Measurements from ENCODE around the gene EBF3.

The EBF3 gene

DNA sequence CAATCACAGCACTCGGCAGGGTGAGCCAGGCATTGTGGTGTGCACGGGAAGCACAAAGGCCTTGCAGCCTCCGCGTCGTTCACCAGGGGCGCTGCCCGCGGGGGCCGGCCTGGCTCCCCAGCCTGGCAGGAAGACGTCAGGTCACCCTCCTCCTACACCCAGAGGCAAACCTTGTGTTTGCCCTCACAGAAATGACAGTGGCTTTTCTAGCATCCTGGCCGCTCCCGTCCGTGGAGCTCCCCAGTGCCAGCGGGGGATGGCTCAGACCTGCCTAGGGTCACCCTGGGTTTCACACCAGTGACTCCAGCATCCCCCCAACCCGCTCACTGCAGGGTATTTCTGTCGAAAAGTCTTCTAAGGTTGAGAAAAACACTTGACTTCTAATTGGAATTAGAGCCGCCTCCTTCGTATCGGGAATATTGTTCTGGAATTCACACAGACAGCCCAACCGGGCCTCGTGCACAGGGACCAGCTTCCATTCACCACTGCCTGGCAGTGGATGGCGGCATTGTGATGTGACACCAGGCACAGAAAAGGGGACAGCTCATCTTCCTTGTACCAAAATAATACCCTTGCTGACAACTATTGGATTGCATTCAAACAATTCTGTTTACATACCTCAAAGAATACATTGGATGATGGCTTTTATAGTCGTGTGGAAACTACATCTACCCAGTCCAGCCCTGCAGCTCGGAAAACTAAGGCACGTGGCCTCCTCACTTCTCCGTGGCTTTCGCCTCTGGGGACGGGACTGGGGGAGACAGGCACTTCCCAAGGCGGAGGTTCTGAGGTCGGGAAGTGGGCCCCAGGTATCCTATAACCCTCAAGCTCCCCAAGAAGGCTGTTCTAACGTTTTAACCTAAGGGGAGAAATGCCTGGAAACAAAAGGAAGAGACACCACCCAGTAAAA, 109.0 kb downstream of the EBF3 start:
- no peaks in the 10 kb centered on the region for H3K27me3 ChIP-seq (ENCODE audit: insufficient read depth, insufficient read length)
- TF ChIP-seq ZNF274 (IDR thresholded peaks at IDR 0.05; ENCODE audit: low read depth, low read length) (no peak), SUZ12 (IDR thresholded peaks at IDR 0.05; ENCODE audit: extremely low read depth, insufficient read depth, insufficient read length) (no peak), YY1 (IDR thresholded peaks at IDR 0.05; ENCODE audit: insufficient read depth, insufficient read length) (no peak)
- no peaks in the 10 kb centered on the region for H3K36me3 ChIP-seq (ENCODE audit: insufficient read depth, insufficient read length, low read length)
- H3K4me3 ChIP-seq (ENCODE audit: insufficient read length, low read depth), result no peak overlapping the region
- no peaks in the 10 kb centered on the region for H3K4me1 ChIP-seq (ENCODE audit: insufficient read depth, insufficient read length)
- H3K9ac ChIP-seq (ENCODE audit: insufficient read length, low read depth), result no peak overlapping the region
- DNase-seq (ENCODE audit: low read depth, low spot score), result no peak
- peaks cover 8% of the 10 kb centered on the region; the same call in 1 of the 2 replicates for H3K9me3 ChIP-seq (ENCODE audit: insufficient read depth, low read length)

DNA sequence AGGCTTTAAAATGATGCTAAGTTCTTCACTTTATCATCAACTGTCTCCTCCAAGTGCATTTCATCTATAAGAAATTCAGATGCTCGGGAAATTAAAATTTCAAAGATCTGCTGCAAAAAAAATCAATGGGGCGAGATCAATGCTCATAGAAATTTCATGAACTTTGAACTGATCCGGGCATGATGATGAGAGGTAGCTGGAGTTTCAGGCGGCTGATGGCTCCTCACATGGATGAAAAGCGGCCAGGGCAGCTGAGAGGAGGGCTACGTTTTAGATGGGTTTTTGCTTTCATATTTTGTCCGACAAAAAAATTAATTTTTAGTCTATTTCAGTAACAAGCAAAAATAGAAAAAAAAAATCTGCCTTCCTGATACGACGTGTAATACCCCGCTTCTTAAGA, 109.9 kb downstream of the EBF3 start:
- no peaks in the 10 kb centered on the region for H3K27me3 ChIP-seq (ENCODE audit: insufficient read depth, insufficient read length)
- TF ChIP-seq YY1 (IDR thresholded peaks at IDR 0.05; ENCODE audit: insufficient read depth, insufficient read length) (no peak), ZNF274 (IDR thresholded peaks at IDR 0.05; ENCODE audit: low read depth, low read length) (no peak), SUZ12 (IDR thresholded peaks at IDR 0.05; ENCODE audit: extremely low read depth, insufficient read depth, insufficient read length) (no peak)
- peaks cover 8% of the 10 kb centered on the region; the same call in 1 of the 2 replicates for H3K9me3 ChIP-seq (ENCODE audit: insufficient read depth, low read length)

DNA sequence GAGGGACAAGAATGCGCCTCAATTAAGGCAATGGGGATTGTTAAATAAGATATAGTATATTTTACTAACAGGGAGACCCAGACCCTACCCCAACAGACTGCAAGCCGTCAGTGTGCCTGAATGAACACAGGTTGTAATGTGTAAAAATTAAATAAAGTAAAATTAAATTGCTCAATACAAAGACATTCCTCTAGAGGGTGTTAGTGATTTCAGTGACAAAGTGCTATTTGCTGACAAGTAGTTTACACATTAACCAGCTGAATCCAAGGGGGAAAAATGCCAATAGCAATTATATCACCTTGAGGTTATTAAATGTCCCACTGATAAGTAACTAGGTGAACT, 110.5 kb downstream of the EBF3 start:
- Histone ChIP-seq H3K9ac (ENCODE audit: insufficient read length, low read depth) (no peak overlapping the region), H3K27me3 (ENCODE audit: insufficient read depth, insufficient read length) (no peaks in the 10 kb centered on the region), H3K9me3 (ENCODE audit: insufficient read depth, low read length) (peaks cover 8% of the 10 kb centered on the region; the same call in 1 of the 2 replicates), H3K36me3 (ENCODE audit: insufficient read depth, insufficient read length, low read length) (no peaks in the 10 kb centered on the region), H3K4me3 (ENCODE audit: insufficient read length, low read depth) (no peak overlapping the region), H3K4me1 (ENCODE audit: insufficient read depth, insufficient read length) (no peaks in the 10 kb centered on the region)
- no peak for DNase-seq (ENCODE audit: low read depth, low spot score)
- TF ChIP-seq YY1 (IDR thresholded peaks at IDR 0.05; ENCODE audit: insufficient read depth, insufficient read length) (no peak), SUZ12 (IDR thresholded peaks at IDR 0.05; ENCODE audit: extremely low read depth, insufficient read depth, insufficient read length) (no peak), ZNF274 (IDR thresholded peaks at IDR 0.05; ENCODE audit: low read depth, low read length) (no peak)

More for the DNA sequence above, 109.9 kb downstream of the EBF3 start:
- DNase-seq (ENCODE audit: low read depth, low spot score), result no peak
- no peaks in the 10 kb centered on the region for H3K4me1 ChIP-seq (ENCODE audit: insufficient read depth, insufficient read length)
- H3K9ac ChIP-seq (ENCODE audit: insufficient read length, low read depth), result no peak overlapping the region
- H3K36me3 ChIP-seq (ENCODE audit: insufficient read depth, insufficient read length, low read length), result no peaks in the 10 kb centered on the region
- no peak overlapping the region for H3K4me3 ChIP-seq (ENCODE audit: insufficient read length, low read depth)

DNA sequence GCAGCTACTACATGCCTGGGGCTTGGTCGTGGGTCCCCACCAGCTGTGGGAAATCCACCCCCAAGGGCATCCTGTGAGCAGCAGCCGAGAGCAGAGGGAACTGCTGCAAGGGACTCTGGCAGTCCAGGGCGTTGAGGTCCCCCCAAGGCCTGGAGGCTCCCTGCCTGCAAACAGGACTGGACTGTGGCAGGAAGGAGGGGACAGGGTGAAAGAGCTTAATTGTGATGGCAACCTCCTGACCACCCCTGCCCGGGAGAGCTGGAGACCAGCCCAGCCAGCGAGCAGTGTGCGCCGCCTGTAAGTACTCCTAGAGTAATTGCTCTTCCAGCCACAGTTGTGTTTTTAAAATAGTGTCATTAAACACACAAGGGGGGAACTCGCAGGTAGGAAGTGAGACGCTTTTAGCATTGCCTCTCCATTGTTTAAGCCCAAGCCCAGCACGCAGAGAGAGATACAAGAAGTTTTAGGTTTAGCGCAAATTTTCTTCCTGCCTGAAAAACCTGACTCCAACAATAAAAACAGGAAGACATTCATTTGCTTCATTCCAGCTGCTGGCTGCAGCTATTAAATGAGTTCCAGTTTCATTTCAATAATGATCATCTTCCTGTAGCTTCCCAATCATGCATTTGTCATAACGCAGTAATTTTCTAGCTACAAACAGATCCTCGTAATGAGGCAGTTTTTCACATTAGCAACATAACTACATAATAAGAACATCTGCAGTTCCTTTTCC, 111.1 kb downstream of the EBF3 start:
- Histone ChIP-seq H3K9ac (ENCODE audit: insufficient read length, low read depth) (no peak overlapping the region), H3K36me3 (ENCODE audit: insufficient read depth, insufficient read length, low read length) (no peaks in the 10 kb centered on the region), H3K27me3 (ENCODE audit: insufficient read depth, insufficient read length) (no peaks in the 10 kb centered on the region), H3K9me3 (ENCODE audit: insufficient read depth, low read length) (peaks cover 8% of the 10 kb centered on the region; the same call in 1 of the 2 replicates), H3K4me3 (ENCODE audit: insufficient read length, low read depth) (no peak overlapping the region), H3K4me1 (ENCODE audit: insufficient read depth, insufficient read length) (no peaks in the 10 kb centered on the region)
- no peak for TF ChIP-seq YY1 (IDR thresholded peaks at IDR 0.05; ENCODE audit: insufficient read depth, insufficient read length)
- no peak for TF ChIP-seq SUZ12 (IDR thresholded peaks at IDR 0.05; ENCODE audit: extremely low read depth, insufficient read depth, insufficient read length)
- no peak for TF ChIP-seq ZNF274 (IDR thresholded peaks at IDR 0.05; ENCODE audit: low read depth, low read length)
- DNase-seq (ENCODE audit: low read depth, low spot score), result no peak

DNA sequence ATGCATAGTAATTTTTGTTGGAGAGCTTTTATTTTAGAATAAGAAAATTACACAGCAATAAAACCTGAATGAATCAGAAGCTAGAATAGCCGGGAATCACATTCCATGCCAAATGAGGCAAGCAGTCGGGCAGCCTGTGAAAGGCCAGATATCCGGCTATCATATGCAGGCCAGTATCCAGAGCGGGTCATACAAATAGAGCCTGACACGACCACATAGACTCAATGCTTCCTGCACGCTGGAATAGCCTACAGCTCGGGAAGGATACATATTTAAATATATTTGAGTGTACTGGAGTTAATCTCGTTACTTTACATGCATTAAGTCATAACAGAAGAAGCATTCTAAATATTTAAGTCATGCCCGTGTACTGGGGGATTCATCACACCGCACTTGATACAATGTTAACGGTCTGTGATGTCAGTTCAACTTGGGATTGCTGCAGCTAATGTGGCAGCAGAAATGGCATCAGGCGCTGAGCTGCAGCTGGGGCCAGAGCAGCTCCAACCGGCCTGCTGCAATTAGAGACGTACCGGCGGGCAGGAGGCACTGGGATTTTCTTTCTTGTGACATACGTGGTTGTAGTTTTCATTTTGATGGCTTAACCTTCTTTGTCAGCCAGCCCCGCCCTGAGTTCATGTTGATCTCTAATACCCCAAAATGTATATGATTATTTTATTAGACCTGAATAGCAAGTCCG, 112.0 kb downstream of the EBF3 start:
- H3K27me3 ChIP-seq (ENCODE audit: insufficient read depth, insufficient read length), result no peaks in the 10 kb centered on the region

DNA sequence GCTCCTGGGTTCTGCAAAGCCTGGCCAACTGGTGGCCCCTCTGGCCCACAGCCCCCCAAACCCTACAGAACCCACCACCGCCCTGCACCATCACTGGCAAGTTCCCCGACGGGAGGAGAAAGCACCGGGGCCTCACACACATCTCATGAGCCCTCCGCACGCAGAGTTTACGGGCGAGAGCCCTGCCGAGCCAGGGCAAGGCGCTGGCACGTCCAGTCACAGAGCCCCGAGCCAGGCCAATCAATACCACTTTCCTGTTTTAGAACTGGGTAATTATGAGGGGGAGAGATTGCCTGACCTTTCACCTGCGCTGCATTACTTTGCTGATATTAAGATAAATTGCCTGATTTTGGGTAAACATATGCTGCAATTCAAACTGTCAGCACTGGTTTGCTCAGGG, 113.3 kb downstream of the EBF3 start:
- DNase-seq (ENCODE audit: low read depth, low spot score), result no peak
- no peaks in the 10 kb centered on the region for H3K36me3 ChIP-seq (ENCODE audit: insufficient read depth, insufficient read length, low read length)
- no peak overlapping the region for H3K9ac ChIP-seq (ENCODE audit: insufficient read length, low read depth)
- no peaks in the 10 kb centered on the region for H3K27me3 ChIP-seq (ENCODE audit: insufficient read depth, insufficient read length)
- H3K4me3 ChIP-seq (ENCODE audit: insufficient read length, low read depth), result no peak overlapping the region
- TF ChIP-seq YY1 (IDR thresholded peaks at IDR 0.05; ENCODE audit: insufficient read depth, insufficient read length) (no peak), SUZ12 (IDR thresholded peaks at IDR 0.05; ENCODE audit: extremely low read depth, insufficient read depth, insufficient read length) (no peak), ZNF274 (IDR thresholded peaks at IDR 0.05; ENCODE audit: low read depth, low read length) (no peak)
- no peaks in the 10 kb centered on the region for H3K9me3 ChIP-seq (ENCODE audit: insufficient read depth, low read length)
- H3K4me1 ChIP-seq (ENCODE audit: insufficient read depth, insufficient read length), result no peaks in the 10 kb centered on the region

More for the DNA sequence above, 112.0 kb downstream of the EBF3 start:
- Histone ChIP-seq H3K4me3 (ENCODE audit: insufficient read length, low read depth) (no peak overlapping the region), H3K9me3 (ENCODE audit: insufficient read depth, low read length) (peaks cover 8% of the 10 kb centered on the region; the same call in 1 of the 2 replicates), H3K36me3 (ENCODE audit: insufficient read depth, insufficient read length, low read length) (no peaks in the 10 kb centered on the region), H3K4me1 (ENCODE audit: insufficient read depth, insufficient read length) (no peaks in the 10 kb centered on the region), H3K9ac (ENCODE audit: insufficient read length, low read depth) (no peak overlapping the region)
- DNase-seq (ENCODE audit: low read depth, low spot score), result no peak
- no peak for TF ChIP-seq SUZ12 (IDR thresholded peaks at IDR 0.05; ENCODE audit: extremely low read depth, insufficient read depth, insufficient read length)
- TF ChIP-seq YY1 (IDR thresholded peaks at IDR 0.05; ENCODE audit: insufficient read depth, insufficient read length), result no peak
- TF ChIP-seq ZNF274 (IDR thresholded peaks at IDR 0.05; ENCODE audit: low read depth, low read length), result no peak
